HCT116 (cell line): ENCODE measurements around the gene SRRM1.

Experiments used
- EZH2 ChIP-seq: fragments of 200-600 bp; sonication (generic); IDR thresholded peaks from 2 replicates; pipeline ENCODE4 v1.6.1; 2017; ENCODE audit warnings: antibody characterized with exemption, mixed run types
- EZH2phosphoT487 ChIP-seq: fragments of 200-600 bp; IDR thresholded peaks from 2 replicates; pipeline ENCODE4 v1.6.1; 2018; ENCODE audit warnings: antibody characterized with exemption, borderline replicate concordance
- POLR2A ChIP-seq: IDR thresholded peaks from 2 replicates; pipeline ENCODE4 v1.7.0; 2011; ENCODE audit warnings: borderline replicate concordance; ENCODE audit not compliant: insufficient read depth, insufficient read length; ENCODE audit errors: extremely low read depth
- ZFX ChIP-seq: fragments of 450-650 bp; IDR thresholded peaks from 2 replicates; pipeline ENCODE4 v1.6.1; 2017
- TF ChIP-seq, protein P1 (sequence below), 3 experiments: fragments of 200-600 bp in 1 of 3; sonication (generic) in 1 of 3; IDR thresholded peaks in 2 of 3; conservative IDR thresholded peaks in 1 of 3; 2 replicates each; pipeline ENCODE4 v1.5.1; 2012 to 2017; ENCODE audit warnings: low read depth in 2 of 3, low read length in 2 of 3, antibody characterized with exemption in 1 of 3, borderline replicate concordance in 1 of 3, control low read depth in 1 of 3, mild to moderate bottlenecking in 1 of 3, mixed read lengths in 1 of 3, mixed run types in 1 of 3, moderate library complexity in 1 of 3; ENCODE audit not compliant: insufficient read depth in 1 of 3

GRCh38 chr1:24619376-24619775, 23.7 kb upstream of the SRRM1 start:
- TF ChIP-seq, protein P1, sequence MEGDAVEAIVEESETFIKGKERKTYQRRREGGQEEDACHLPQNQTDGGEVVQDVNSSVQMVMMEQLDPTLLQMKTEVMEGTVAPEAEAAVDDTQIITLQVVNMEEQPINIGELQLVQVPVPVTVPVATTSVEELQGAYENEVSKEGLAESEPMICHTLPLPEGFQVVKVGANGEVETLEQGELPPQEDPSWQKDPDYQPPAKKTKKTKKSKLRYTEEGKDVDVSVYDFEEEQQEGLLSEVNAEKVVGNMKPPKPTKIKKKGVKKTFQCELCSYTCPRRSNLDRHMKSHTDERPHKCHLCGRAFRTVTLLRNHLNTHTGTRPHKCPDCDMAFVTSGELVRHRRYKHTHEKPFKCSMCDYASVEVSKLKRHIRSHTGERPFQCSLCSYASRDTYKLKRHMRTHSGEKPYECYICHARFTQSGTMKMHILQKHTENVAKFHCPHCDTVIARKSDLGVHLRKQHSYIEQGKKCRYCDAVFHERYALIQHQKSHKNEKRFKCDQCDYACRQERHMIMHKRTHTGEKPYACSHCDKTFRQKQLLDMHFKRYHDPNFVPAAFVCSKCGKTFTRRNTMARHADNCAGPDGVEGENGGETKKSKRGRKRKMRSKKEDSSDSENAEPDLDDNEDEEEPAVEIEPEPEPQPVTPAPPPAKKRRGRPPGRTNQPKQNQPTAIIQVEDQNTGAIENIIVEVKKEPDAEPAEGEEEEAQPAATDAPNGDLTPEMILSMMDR (IDR thresholded peaks at IDR 0.05 in 2 of 3, conservative IDR thresholded peaks at IDR 0.05 in 1 of 3; ENCODE audit: borderline replicate concordance in 1 of 3, insufficient read depth in 1 of 3, low read depth in 2 of 3, low read length in 2 of 3): no peak
- no peak for TF ChIP-seq EZH2phosphoT487
- TF ChIP-seq EZH2: no peak
- TF ChIP-seq ZFX: no peak
- TF ChIP-seq POLR2A: no peak
